ENCODE results near the gene TMEM63B.
"Not testable (repeated sequence)": the region's sequence is repeated elsewhere in the genome, so short reads cannot be mapped to it uniquely, and the experiment has no call there.

Gene TMEM63B

DNA sequence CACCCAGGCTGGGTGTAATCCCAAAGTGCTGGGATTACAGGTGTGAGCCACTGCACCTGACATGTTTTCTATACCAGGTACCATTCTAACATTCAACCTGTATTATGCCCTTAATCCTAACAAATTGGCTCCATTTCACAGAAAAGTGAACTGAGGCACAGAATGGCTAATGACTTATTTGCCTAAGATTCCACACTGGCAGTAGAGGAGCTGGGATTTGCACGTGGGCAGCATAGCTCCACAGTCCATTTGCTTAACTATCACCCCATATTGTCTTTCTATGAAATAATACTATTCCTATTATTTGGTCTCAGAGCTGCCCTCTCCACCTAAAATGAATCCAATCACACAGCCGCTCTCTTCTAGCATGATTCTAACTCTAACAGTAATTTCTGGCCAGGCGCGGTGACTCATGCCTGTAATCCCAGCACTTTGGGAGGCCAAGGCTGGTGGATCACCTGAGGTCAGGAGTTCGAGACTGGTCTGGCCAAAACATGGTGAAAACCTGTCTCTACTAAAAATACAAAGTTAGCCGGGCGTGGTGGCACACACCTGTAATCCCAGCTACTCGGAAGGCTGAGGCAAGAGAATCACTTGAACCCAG is 66.1 kb downstream of the TMEM63B start:
- no peak for DNase-seq (ENCODE audit: low read depth)

DNA sequence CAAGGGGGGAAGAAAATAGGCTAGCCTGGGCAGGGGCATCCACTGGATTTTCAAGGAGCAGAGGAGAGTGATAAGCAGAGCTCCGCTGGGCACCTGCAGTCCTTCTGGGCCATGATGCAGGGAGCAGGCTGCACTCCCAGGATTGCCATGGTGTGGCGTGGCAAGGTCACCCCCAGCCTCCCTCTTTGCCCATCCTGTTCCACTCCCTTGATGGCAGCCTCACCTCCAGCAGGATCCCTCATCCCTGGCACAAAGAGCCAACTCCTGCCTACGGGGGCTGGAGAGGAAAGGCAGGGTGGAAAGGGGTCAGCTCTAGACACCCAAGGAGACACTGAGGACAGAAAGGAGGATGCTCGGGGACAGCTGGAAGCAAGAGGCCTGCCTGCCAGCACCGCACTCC is 67.0 kb downstream of the TMEM63B start:
- DNase-seq (ENCODE audit: low read depth) = no peak

DNA sequence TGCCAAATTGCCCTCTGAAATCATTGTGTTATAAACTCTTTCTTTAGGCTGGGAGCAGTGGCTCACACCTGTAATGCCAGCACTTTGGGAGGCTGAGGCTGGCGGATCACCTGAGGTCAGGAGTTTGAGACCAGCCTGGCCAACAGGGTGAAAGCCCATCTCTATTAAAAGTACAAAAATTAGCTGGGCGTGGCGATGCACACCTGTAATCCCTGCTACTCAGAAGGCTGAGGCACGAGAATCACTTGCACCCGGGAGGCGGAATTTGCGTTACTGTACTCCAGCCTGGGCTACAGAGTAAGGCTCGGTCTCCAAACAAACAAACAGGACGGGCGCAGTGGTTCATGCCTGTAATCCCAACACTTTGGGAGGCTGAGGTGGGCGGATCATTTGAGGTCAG is 69.0 kb downstream of the TMEM63B start:
- not testable (repeated sequence) for DNase-seq (ENCODE audit: low read depth)

DNA sequence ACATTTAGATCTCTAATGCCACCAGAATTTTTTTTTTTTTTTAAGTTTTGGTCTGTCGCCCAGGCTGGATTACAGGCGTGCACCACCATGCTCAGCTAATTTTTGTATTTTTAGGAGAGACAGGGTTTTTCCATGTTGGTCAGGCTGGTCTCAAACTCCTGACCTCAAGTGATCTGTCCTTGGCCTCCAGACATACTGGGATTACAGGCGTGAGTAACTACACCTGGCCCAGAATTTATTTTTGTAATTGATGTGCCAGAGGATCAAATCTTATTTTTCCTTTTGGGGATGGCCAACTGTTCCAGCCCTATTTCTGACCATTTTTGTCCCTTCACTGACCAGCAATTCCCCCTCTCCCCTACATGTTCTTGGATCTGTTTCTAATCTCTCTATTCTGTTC is 71.3 kb downstream of the TMEM63B start:
- no peak for DNase-seq (ENCODE audit: low read depth)

DNA sequence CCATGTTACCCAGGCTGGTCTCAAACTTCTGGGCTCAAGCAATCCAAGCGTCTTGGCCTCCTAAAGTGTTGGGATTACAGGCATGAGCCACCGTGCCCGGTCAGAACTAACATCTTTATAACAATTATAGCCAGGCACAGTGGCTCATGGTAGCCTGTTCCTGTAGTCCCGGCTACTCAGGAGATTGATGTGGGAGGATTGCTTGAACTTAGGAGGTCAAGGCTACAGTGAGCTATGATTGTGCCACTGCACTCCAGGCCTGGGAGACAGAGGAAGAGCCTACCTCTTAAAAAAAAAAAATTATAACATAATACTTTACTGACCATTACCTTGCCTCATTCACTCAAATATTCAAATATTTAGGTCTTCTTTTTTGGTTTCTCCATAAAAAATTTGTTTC is 72.5 kb downstream of the TMEM63B start:
- DNase-seq (ENCODE audit: low read depth) = no peak

DNA sequence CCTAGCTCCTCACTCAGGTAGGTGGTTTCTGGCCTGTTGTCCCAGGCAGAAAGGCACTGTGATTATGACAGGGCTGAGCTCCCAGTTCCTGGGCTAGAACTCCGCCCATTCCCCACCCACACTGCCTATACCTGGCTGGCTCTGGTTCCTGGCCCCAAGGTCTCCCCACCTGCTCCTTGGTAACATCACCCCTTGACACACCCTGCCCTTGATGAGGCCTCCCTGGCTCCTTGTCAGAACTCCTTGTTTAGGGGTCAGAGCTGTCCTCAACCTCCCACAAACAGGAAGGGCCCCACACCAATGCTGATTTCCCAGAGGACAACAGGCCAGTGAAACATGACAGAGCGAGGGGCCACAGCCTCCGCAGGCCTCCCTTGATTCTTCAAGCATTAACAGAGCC is 73.8 kb downstream of the TMEM63B start:
- no peak for DNase-seq (ENCODE audit: low read depth)

DNA sequence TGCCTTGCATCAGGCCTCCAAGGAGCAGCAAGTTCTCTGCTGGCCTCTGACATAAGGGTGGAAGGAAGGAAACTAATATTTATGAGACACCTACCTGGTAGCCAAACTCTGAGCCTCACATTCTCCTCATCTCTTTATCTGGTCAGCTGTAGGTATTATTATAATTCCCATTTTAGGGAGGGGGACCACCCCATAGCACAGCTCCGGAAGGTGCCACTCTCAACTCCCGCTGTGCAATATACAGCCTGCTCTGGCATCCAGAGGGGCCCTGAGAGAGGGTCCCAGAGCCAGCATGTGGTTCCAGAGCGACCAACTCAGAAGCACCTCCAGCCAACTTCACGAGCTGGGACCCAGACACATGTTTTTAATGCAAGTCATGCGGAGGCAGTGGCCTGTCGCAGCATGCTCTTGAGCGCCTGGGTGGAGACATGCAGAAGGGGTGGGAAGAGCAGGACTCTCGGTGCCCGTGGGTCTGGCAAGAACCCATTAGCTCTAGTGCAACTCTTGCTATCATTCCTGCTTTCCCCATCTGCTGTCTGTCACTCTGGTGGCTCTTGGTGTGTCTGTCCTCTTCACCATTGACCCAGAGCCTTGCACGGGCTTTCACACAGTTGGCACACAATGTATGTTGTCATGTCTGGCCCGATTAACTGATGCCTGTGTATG is 74.4 kb downstream of the TMEM63B start:
- no peak for DNase-seq (ENCODE audit: low read depth)

DNA sequence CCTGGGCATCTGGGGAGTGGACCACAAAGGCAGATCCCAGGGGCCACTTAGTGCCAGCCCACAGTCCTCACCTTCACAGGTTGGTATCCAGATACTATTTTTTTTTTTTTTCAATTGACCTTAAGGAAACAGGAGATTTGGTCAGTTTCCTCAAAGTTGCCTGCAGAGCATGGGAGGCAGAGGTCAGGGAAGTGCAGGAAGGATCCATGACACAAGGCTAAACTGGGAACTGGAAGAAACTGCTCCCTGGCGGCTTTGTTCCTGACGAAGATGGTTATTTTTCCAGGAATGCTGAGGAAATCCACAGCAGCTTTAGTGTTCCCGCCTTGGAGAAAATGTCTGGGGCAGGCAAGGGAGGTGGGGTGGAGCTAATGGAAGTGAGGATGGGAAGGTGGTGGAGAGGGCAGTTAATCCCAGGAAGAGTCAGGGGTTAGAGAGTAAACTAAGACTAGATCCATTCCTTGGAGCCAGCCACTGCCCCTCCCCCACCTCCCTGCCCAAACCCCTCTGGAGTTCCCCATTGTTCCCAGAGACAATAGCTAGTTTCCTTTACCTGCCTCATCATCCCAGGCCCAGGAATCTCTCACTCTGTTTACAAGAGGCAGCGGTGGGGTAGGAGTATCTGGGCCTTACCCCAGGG is 75.1 kb downstream of the TMEM63B start:
- no peak for DNase-seq (ENCODE audit: low read depth)

DNA sequence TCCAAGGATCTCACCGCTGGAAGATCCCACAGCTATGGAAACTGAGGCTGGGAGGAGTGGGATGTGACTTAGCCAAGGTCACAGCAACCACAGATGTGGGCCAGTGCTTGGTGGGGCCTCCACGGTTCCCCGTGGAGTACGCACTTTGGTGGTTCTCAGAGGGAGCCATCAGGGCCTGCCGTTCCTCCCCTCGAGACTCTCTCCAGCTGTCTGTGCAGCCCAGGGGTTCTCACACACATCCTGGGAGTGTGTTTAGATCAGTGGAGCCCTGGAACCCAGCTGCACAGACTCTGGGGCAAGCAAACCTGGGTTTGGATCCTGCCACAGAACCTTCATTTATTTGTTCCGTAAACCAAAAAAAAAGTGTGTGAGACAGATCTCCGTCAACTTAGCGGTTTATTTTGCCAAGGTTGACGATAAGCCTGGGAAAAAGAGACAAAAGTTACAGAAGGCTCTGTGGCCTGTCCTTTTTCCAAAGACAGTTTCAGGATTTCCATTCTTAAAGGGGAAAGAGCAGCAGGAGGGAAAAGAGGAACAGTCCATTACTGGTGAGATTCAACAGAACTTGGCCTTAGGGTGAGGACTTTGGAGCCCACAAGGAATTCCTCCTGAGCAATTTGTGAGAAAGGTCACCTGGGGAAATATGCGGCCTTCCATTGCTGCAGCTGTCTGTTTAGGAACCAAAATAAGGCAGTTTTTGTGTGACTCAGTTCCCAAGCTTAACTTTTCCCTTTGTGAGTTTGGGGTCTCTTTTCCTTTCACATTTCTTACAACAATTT is 75.8 kb downstream of the TMEM63B start:
- no peak for DNase-seq (ENCODE audit: low read depth)

DNA sequence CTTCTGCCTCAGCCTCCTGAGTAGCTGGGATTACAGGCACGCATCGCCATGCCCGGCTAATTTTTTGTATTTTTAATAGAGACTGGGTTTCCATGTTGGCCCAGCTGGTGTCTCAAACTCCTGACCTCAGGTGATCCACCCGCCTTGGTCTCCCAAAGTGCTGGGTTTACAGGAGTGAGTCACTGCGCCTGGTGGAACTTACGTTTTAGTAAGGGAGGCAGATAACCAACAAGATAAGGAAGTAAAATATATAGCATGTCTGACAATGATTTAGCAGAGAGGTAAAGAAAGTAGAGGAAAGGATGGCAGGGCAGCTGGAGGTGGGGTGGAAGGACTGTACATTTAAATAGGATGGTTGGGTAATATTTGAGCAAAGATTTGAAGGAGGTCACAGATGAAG is 76.6 kb downstream of the TMEM63B start:
- DNase-seq (ENCODE audit: low read depth) = no peak

All from stimulated activated CD8-positive, alpha-beta memory T cell treated with anti-CD3 and anti-CD28 coated beads, Interleukin-15, amount 100 ng/mL, for 1 hour (primary cell).